ENCODE results near the gene PTK7. TPM values are rescaled to one million over a fixed set of nuclear protein-coding genes. Genes with fewer than 3 reads are reported as not detected.

PTK7 gene
- total and polyA plus RNA-seq, 2 donors (not counting 1 experiment from before 2014, with no cell fraction given), result not detected

- Histone ChIP-seq H3K27ac (ENCODE audit: low read length in 2 of 2) (no peak overlapping the region), H3K4me2 (replicated peaks; ENCODE audit: low read depth, low read length, poor library complexity, severe bottlenecking) (no peak overlapping the region), H3K9ac (ENCODE audit: low read length) (no peak overlapping the region), H3K9me3 (ENCODE audit: control extremely low read depth in 1 of 3, control insufficient read depth in 2 of 3, insufficient read depth in 1 of 3, low read length in 2 of 3) (no peaks in the 10 kb centered on the region), H4K20me1 (ENCODE audit: control insufficient read depth, insufficient read depth, low read length, poor library complexity, severe bottlenecking) (no peaks in the 10 kb centered on the region), H3K4me3 (ENCODE audit: control extremely low read depth in 1 of 5, extremely low read depth in 1 of 5, insufficient read depth in 1 of 5, low read depth in 2 of 5, low read length in 4 of 5) (no peak overlapping the region), H3K36me3 (replicated peaks in 1 of 2; ENCODE audit: control extremely low read depth in 1 of 2, control insufficient read depth in 1 of 2, extremely low read depth in 1 of 2, insufficient read depth in 2 of 2, low read length in 1 of 2) (no peaks in the 10 kb centered on the region), H2AFZ (ENCODE audit: insufficient read depth, low read depth, low read length, poor library complexity, severe bottlenecking) (no peak overlapping the region), H3K79me2 (ENCODE audit: control insufficient read depth, insufficient read depth, low read length) (no peaks in the 10 kb centered on the region), H3K4me1 (ENCODE audit: control insufficient read depth in 2 of 2, insufficient read depth in 2 of 2, low read length in 2 of 2) (no peaks in the 10 kb centered on the region), H3K27me3 (replicated peaks in 1 of 4; ENCODE audit: control extremely low read depth in 1 of 4, control insufficient read depth in 3 of 4, insufficient read depth in 4 of 4, low read length in 3 of 4) (no peaks in the 10 kb centered on the region)
- ChIA-PET POLR2A (no interaction called here), CTCF (interaction anchor here (0.9 kb wide), 1 partner anchor 16 kb away, joined by 8 read pairs; no protein-coding TSS in a partner anchor)
- H3K27ac Mint-ChIP-seq, result no peak overlapping the region
- DNase-seq (no peak), ATAC-seq (ENCODE audit: low read depth) (no peak)
- no peak for TF ChIP-seq EZH2 (IDR thresholded peaks at IDR 0.05; ENCODE audit: borderline replicate concordance, insufficient read depth, low read depth, low read length, poor library complexity, severe bottlenecking)
- no peak for TF ChIP-seq CTCF (IDR thresholded peaks at IDR 0.05)
- H3K4me1 Mint-ChIP-seq, result no peaks in the 10 kb centered on the region
- no peaks in the 10 kb centered on the region for H3K27me3 Mint-ChIP-seq
- intact Hi-C loops (cut with micrococcal nuclease), result no loop called here
- H3K4me3 Mint-ChIP-seq, result no peak overlapping the region
- H3K9me3 Mint-ChIP-seq (ENCODE audit: insufficient read depth), result no peaks in the 10 kb centered on the region
These were observed 87.8 kb downstream of the PTK7 start for GRCh38 chr6:43163899-43164298.

GRCh38 chr6:43170417-43170930 lies 94.4 kb downstream of the PTK7 start:
- 0% methylated on average over 4 of the region's 18 CpGs for WGBS (ENCODE audit: insufficient coverage)
- Histone ChIP-seq H3K9me3 (ENCODE audit: control extremely low read depth in 1 of 3, control insufficient read depth in 2 of 3, insufficient read depth in 1 of 3, low read length in 2 of 3) (peaks cover 0 to 7% (median 0%) of the 10 kb centered on the region in 3 donors), H3K4me3 (ENCODE audit: control extremely low read depth in 1 of 5, extremely low read depth in 1 of 5, insufficient read depth in 1 of 5, low read depth in 2 of 5, low read length in 4 of 5) (peak overlapping the region; percentile 64 to 90 (median 66)), H2AFZ (ENCODE audit: insufficient read depth, low read depth, low read length, poor library complexity, severe bottlenecking) (peak overlapping the region; percentile 95), H3K27me3 (replicated peaks in 1 of 4; ENCODE audit: control extremely low read depth in 1 of 4, control insufficient read depth in 3 of 4, insufficient read depth in 4 of 4, low read length in 3 of 4) (peaks cover 0 to 2% (median 0%) of the 10 kb centered on the region in 4 experiments), H3K9ac (ENCODE audit: low read length) (peak overlapping the region; percentile 77), H3K27ac (ENCODE audit: low read length in 2 of 2) (peak overlapping the region; percentile 59 to 90), H3K79me2 (ENCODE audit: control insufficient read depth, insufficient read depth, low read length) (peaks cover 13% of the 10 kb centered on the region), H4K20me1 (ENCODE audit: control insufficient read depth, insufficient read depth, low read length, poor library complexity, severe bottlenecking) (peaks cover 23% of the 10 kb centered on the region), H3K4me2 (replicated peaks; ENCODE audit: low read depth, low read length, poor library complexity, severe bottlenecking) (peak overlapping the region; percentile 94), H3K36me3 (replicated peaks in 1 of 2; ENCODE audit: control extremely low read depth in 1 of 2, control insufficient read depth in 1 of 2, extremely low read depth in 1 of 2, insufficient read depth in 2 of 2, low read length in 1 of 2) (peaks cover 0 to 4% of the 10 kb centered on the region in 2 experiments), H3K4me1 (ENCODE audit: control insufficient read depth in 2 of 2, insufficient read depth in 2 of 2, low read length in 2 of 2) (peaks cover 34 to 44% of the 10 kb centered on the region in 2 donors)
- ATAC-seq (ENCODE audit: low read depth) (no peak), DNase-seq (no peak)
- Mint-ChIP-seq H3K27me3 (no peaks in the 10 kb centered on the region), H3K27ac (peak overlapping the region; percentile 92), H3K9me3 (ENCODE audit: insufficient read depth) (no peaks in the 10 kb centered on the region), H3K4me3 (peak overlapping the region; percentile 92), H3K4me1 (peaks cover 43% of the 10 kb centered on the region)
- TF ChIP-seq CTCF (IDR thresholded peaks at IDR 0.05) (no peak), EZH2 (IDR thresholded peaks at IDR 0.05; ENCODE audit: borderline replicate concordance, insufficient read depth, low read depth, low read length, poor library complexity, severe bottlenecking) (no peak)
- ChIA-PET CTCF (interaction anchor here (0.6 to 0.9 kb wide), 2 partner anchors 10 to 422 kb away, joined by 3 to 6 read pairs; no protein-coding TSS in a partner anchor), POLR2A (no interaction called here)
- intact Hi-C loops (cut with micrococcal nuclease), result loop anchor here (2.0 to 5.0 kb wide), 7 partner anchors 198 to 1092 kb away; partner anchors contain the start of genes ABCC10, POLH, POLR1C and XPO5
